ENCODE results near the gene PTPRM.

PTPRM gene

GRCh38 chr18:8106603-8107002, 539.5 kb downstream of the PTPRM start:
- H3K4me1 ChIP-seq = no peaks in the 10 kb centered on the region
- H3K36me3 ChIP-seq = peaks cover 0 to 13% (median 8%) of the 10 kb centered on the region in 3 donors
- H3K27me3 ChIP-seq = no peaks in the 10 kb centered on the region
- peaks cover 0 to 10% (median 9%) of the 10 kb centered on the region in 3 donors for H3K9me3 ChIP-seq
- intact Hi-C loops (cut with DNase I; ENCODE audit: low total_unique reads) = no loop called here
- H3K4me3 ChIP-seq = no peak overlapping the region
- DNase-seq = no peak
- no peak for TF ChIP-seq CTCF (IDR thresholded peaks at IDR 0.05)
- H3K27ac ChIP-seq = no peak overlapping the region

GRCh38 chr18:8107426-8107825, 540.3 kb downstream of the PTPRM start:
- Histone ChIP-seq H3K36me3 (peaks cover 0 to 10% (median 8%) of the 10 kb centered on the region in 3 donors), H3K27ac (no peak overlapping the region), H3K4me3 (no peak overlapping the region), H3K4me1 (no peaks in the 10 kb centered on the region), H3K27me3 (no peaks in the 10 kb centered on the region), H3K9me3 (peaks cover 0 to 9% (median 9%) of the 10 kb centered on the region in 3 donors)
- no peak for DNase-seq
- TF ChIP-seq CTCF (IDR thresholded peaks at IDR 0.05) = no peak
- intact Hi-C loops (cut with DNase I; ENCODE audit: low total_unique reads) = no loop called here

GRCh38 chr18:8114480-8114879, 547.4 kb downstream of the PTPRM start:
- no peaks in the 10 kb centered on the region for H3K4me1 ChIP-seq
- no peaks in the 10 kb centered on the region for H3K27me3 ChIP-seq
- no peak for DNase-seq
- no peak for TF ChIP-seq CTCF (IDR thresholded peaks at IDR 0.05)
- H3K36me3 ChIP-seq = no peaks in the 10 kb centered on the region
- H3K9me3 ChIP-seq = no peaks in the 10 kb centered on the region
- intact Hi-C loops (cut with DNase I; ENCODE audit: low total_unique reads) = no loop called here
- H3K27ac ChIP-seq = no peak overlapping the region
- no peak overlapping the region for H3K4me3 ChIP-seq

GRCh38 chr18:8116341-8117005, 549.4 kb downstream of the PTPRM start:
- intact Hi-C loops (cut with DNase I; ENCODE audit: low total_unique reads) = no loop called here

GRCh38 chr18:8117006-8117371, 549.9 kb downstream of the PTPRM start:
- no peak overlapping the region for H3K27ac ChIP-seq
- no peaks in the 10 kb centered on the region for H3K36me3 ChIP-seq
- no peak overlapping the region for H3K4me3 ChIP-seq
- H3K27me3 ChIP-seq = no peaks in the 10 kb centered on the region
- no peak for DNase-seq
- no peaks in the 10 kb centered on the region for H3K9me3 ChIP-seq
- H3K4me1 ChIP-seq = no peaks in the 10 kb centered on the region
- no peak for TF ChIP-seq CTCF (IDR thresholded peaks at IDR 0.05)
- intact Hi-C loops (cut with DNase I; ENCODE audit: low total_unique reads) = no loop called here

More at GRCh38 chr18:8116341-8117005, 549.4 kb downstream of the PTPRM start:
- no peaks in the 10 kb centered on the region for H3K36me3 ChIP-seq
- H3K9me3 ChIP-seq = no peaks in the 10 kb centered on the region
- TF ChIP-seq CTCF (IDR thresholded peaks at IDR 0.05) = no peak
- H3K27ac ChIP-seq = no peak overlapping the region
- no peak for DNase-seq
- H3K4me1 ChIP-seq = no peaks in the 10 kb centered on the region
- H3K4me3 ChIP-seq = no peak overlapping the region
- no peaks in the 10 kb centered on the region for H3K27me3 ChIP-seq

- Histone ChIP-seq H3K36me3 (no peaks in the 10 kb centered on the region), H3K9me3 (no peaks in the 10 kb centered on the region), H3K4me3 (no peak overlapping the region), H3K4me1 (peaks cover 0 to 7% (median 3%) of the 10 kb centered on the region in 4 donors), H3K27ac (no peak overlapping the region), H3K27me3 (no peaks in the 10 kb centered on the region)
- no peak for TF ChIP-seq CTCF (IDR thresholded peaks at IDR 0.05)
- no peak for DNase-seq
- intact Hi-C loops (cut with DNase I; ENCODE audit: low total_unique reads) = no loop called here
Measured at GRCh38 chr18:8121101-8121500, 554.0 kb downstream of the PTPRM start.

Measured in tibial artery (tissue), 4 donors.